HEK293 (cell line): Measurements from ENCODE around the gene ABCA3.

Experiments used
- ZNF747 ChIP-seq: fragments of 450-650 bp; formaldehyde crosslinking; IDR thresholded peaks from 2 replicates; pipeline ENCODE4 v1.5.1; 2016; ENCODE audit warnings: missing biosample characterization, missing genetic modification characterization
- ZNF792 ChIP-seq: fragments of 450-650 bp; formaldehyde crosslinking; IDR thresholded peaks from 2 replicates; pipeline ENCODE4 v1.5.1; 2016; ENCODE audit warnings: missing biosample characterization, missing genetic modification characterization
- TF ChIP-seq, protein P1 (sequence below): fragments of 450-650 bp; formaldehyde crosslinking; IDR thresholded peaks from 2 replicates; pipeline ENCODE4 v1.5.1; 2017; ENCODE audit warnings: missing biosample characterization, mild to moderate bottlenecking, missing genetic modification characterization, moderate library complexity
- TF ChIP-seq, protein P2 (sequence below): fragments of 450-650 bp; formaldehyde crosslinking; IDR thresholded peaks from 2 replicates; pipeline ENCODE4 v1.5.1; 2016; ENCODE audit warnings: missing biosample characterization, missing genetic modification characterization
- TF ChIP-seq, protein P3 (sequence below): sonication (generic); formaldehyde crosslinking; IDR thresholded peaks from 2 replicates; pipeline ENCODE4 v1.8.1; 2022; ENCODE audit warnings: mild to moderate bottlenecking, moderate library complexity, missing genetic modification reagents

DNA sequence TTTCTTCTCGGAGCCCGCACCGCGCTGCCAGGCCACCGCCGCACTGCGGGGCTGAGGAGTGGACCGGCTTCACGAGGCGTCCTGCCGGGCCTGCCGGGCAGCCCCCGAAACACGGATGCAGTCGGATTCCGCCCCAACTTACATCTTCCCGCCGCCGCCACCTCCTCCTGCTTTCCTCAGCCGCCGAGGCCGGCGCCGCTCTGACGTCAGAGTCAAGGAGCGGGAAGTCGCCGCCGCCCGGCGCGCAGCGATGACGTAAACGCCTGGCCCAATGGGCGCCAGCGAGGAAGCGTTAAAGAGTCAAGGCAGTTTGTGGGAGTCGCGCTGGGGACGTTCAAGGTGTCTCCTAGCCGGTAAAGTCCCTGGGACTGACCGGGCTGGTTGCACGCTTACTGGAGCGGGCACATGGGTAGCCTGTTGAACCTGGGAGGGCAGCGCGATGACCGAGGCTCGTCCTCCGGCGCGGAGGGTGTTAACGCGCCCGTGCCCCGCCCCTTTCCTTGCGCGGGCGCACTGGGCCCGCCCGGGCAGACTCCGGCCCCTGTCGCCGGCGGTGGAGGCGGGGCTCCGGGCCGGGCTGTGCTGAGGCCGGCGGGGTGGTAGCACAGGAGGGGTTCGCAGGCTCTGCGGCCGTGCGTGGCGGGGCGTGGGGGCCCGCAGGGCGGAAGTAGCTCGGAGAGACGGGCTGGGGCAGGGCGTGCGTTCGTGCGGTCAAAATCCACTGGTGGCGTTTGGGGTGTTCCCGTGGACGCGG lies 72.4 kb downstream of the ABCA3 start, which contains the start of gene RNPS1:
- TF ChIP-seq, protein P1, sequence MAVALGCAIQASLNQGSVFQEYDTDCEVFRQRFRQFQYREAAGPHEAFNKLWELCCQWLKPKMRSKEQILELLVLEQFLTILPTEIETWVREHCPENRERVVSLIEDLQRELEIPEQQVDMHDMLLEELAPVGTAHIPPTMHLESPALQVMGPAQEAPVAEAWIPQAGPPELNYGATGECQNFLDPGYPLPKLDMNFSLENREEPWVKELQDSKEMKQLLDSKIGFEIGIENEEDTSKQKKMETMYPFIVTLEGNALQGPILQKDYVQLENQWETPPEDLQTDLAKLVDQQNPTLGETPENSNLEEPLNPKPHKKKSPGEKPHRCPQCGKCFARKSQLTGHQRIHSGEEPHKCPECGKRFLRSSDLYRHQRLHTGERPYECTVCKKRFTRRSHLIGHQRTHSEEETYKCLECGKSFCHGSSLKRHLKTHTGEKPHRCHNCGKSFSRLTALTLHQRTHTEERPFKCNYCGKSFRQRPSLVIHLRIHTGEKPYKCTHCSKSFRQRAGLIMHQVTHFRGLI (tag by site-specific recombination): peak; percentile 65; the same call in 1 of the 2 replicates
- peak; percentile 39; the same call in 1 of the 2 replicates for TF ChIP-seq ZNF747 (tag by site-specific recombination)
- TF ChIP-seq, protein P2, sequence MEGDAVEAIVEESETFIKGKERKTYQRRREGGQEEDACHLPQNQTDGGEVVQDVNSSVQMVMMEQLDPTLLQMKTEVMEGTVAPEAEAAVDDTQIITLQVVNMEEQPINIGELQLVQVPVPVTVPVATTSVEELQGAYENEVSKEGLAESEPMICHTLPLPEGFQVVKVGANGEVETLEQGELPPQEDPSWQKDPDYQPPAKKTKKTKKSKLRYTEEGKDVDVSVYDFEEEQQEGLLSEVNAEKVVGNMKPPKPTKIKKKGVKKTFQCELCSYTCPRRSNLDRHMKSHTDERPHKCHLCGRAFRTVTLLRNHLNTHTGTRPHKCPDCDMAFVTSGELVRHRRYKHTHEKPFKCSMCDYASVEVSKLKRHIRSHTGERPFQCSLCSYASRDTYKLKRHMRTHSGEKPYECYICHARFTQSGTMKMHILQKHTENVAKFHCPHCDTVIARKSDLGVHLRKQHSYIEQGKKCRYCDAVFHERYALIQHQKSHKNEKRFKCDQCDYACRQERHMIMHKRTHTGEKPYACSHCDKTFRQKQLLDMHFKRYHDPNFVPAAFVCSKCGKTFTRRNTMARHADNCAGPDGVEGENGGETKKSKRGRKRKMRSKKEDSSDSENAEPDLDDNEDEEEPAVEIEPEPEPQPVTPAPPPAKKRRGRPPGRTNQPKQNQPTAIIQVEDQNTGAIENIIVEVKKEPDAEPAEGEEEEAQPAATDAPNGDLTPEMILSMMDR (tag by site-specific recombination): peak; percentile 41
- TF ChIP-seq, protein P3, sequence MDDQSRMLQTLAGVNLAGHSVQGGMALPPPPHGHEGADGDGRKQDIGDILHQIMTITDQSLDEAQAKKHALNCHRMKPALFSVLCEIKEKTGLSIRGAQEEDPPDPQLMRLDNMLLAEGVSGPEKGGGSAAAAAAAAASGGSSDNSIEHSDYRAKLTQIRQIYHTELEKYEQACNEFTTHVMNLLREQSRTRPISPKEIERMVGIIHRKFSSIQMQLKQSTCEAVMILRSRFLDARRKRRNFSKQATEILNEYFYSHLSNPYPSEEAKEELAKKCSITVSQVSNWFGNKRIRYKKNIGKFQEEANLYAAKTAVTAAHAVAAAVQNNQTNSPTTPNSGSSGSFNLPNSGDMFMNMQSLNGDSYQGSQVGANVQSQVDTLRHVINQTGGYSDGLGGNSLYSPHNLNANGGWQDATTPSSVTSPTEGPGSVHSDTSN (CRISPR knock-in tag): no peak; the same call in 1 of the 2 replicates
- TF ChIP-seq ZNF792 (tag by site-specific recombination): 0 out of 2 replicates have a peak, but pooled peaks have one; percentile 66
